B cell (primary cell): ENCODE measurements around the gene KCNQ1OT1.

Experiments used
- CTCF ChIP-seq: fragments of 200-600 bp; IDR thresholded peaks from one replicate; pipeline ENCODE4 v1.8.0; 2022; ENCODE audit warnings: antibody characterized with exemption, mild to moderate bottlenecking
- EZH2 ChIP-seq: IDR thresholded peaks from 2 replicates; pipeline ENCODE4 v1.6.1; 2012; ENCODE audit warnings: borderline replicate concordance, low read depth, mild to moderate bottlenecking, moderate library complexity, low read length; ENCODE audit not compliant: insufficient read depth, poor library complexity, severe bottlenecking

- TF ChIP-seq CTCF (no peak), EZH2 (no peak)
Measured at GRCh38 chr11:2599561-2600189, 100.1 kb downstream of the KCNQ1OT1 start.
